ENCODE data around the gene UTP14A.

The UTP14A gene

GRCh38 chrX:129953881-129954280, 47.9 kb downstream of the UTP14A start:
- no peak for DNase-seq

DNA sequence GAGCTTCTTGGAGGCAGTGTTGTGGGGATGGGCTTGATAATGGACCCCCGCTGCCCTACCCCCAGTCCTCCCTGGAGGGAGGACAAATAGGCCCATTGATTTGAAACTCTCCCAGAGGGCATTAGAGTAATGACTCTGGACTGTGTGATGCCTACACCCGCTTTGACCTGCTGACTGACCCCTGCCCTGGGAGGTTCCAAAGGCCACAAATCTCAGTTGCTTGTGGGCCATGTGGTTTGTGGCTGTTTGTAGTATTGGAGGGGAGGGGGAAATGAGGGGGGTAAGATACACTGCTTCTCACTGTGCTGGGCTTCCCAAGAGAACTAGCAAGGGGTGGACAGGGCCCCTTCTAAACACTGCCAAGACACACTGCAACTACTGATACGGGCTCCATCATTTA, 48.8 kb downstream of the UTP14A start:
- DNase-seq = no peak

DNA sequence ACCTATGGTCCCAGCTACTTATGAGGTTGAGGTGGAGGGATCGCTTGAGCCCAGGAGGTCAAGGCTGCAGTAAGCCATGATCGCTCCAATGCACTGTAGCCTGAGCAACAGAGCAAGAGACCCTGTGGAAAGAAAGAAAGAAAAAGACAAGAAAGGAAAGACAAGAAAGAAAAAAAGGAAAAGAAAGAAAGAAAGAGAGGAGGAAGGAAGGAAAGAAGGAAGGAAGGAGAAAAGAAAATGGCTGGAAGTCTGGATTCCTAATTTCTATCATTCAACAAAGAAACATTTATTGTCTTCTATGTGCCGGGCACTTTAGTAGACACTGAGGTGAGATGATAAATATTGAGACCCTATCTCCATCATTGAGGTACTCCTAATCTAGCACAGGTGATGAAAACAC, 49.7 kb downstream of the UTP14A start:
- no peak for DNase-seq

DNA sequence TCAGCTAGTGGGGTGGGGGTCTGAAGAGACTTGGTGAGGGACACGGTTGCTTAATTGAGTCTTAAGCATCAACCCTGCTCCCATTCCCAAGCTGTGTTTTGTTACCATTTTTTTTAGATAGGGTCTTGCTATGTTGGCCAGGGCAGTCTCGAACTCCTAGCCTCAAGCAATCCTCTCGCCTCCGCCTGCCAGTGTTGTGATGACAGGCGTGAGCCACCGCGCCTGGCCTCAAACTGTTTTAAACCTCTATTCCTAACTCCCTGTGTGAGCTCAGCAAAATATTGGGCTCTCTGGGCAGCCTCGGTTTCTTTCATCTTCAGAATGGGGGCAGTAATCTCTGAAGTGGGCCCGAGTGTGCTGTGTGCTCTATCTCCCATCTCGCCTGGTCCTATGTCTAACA, 50.2 kb downstream of the UTP14A start:
- DNase-seq = no peak

DNA sequence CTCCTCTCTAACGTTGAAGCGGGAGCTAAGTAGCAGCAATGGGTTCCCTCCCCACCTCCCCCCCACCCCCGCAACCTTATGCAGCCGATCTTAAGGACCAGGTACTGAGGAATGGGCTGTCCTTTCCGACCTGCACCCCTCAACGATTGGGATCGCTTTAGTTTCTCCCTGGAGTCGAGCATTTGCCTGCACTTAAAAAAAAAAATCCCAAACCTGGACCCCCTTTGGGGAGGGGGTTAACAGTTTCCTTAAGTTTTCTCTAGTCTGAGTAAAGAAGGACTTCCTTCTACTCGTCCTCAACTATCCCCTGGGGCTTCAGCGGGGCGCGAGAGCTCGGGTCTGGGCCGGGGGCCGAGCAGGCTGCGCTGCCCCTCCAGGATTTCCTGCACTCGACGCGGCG, 50.8 kb downstream of the UTP14A start:
- DNase-seq = no peak

- DNase-seq = peak; percentile 83
Observed at GRCh38 chrX:129957241-129958082, 51.5 kb downstream of the UTP14A start.

- DNase-seq = no peak
Observed at GRCh38 chrX:129958083-129958465, 52.1 kb downstream of the UTP14A start.

DNA sequence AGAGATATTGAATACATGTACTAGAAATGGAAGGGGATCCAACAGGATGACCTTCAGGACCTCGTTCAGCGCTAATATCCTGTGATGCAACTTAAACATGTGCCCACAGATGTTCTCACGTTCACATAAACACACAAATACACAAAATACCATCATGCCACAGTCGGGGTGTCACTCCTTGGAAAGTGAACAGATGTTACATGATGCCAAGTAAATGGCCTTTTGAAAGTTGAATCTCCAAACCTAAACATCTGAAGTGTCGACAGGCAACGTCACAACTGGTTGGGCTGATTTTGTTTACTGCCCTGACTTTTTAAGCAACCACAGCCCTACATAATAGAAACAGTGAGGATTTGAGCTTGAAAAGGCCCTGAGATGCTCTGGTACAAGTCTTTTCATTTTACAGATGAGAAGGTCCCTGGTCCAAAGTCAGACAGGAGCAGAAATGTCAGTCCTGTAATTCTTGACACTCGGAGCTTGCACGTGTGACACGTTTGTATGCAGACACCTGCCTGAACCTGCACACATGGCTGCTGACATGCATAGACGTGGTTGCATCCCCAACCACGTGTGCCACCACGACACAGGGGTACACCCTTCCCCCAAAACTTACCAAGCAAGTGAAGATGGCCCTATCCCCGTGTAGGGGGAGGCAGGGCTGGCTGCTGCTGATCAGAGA, 53.0 kb downstream of the UTP14A start:
- DNase-seq = no peak

- DNase-seq = no peak
Observed at GRCh38 chrX:129959493-129959832, 53.5 kb downstream of the UTP14A start.

DNA sequence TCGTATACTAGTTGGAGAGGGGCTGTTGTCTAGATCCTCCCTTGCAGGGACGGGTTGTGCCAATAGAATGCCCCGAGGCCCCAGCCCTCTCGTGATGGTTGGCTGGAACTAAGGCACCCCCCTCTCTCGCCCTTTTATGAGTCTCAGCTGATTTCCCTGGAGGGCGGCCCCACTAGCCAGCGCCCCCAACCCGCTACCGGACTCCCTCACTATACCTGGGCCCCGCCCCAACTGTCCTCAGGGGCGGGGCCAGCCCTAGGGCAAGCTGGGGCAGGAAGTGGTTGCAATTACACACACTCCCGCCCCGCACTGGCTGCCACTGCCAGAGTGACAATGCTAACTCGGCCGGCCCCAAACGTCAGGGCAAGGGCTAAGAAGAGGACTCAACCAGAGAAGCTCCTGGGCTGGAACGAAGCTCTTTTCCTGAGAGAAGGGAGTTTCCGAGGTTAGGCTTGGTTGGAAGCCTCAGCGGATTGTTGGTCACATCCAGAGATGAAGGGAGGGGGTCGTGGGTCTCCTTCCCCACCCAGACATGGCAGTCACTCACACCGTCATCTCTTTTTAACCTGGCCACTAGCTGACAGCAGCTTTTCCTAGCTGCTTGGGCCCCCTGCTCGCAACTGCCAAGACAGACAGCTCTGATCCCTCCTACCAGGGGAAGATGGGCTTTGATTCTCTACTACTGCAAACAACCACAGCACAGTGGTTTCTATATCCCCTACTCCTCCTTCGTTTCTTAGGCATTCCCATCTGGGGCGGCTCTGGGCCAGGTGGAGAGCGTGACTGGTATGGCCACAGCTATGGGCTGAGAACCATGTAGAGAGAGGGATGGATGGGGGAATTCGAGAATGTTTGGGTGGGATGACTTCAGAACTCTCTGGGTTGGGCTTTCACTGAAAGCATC, 55.5 kb downstream of the UTP14A start:
- peak; percentile 90 for DNase-seq

GRCh38 chrX:129963729-129964128, 57.8 kb downstream of the UTP14A start:
- DNase-seq = no peak

- no peak for DNase-seq
Observed at GRCh38 chrX:129965166-129965565, 59.2 kb downstream of the UTP14A start.

GRCh38 chrX:129968968-129969367, 63.0 kb downstream of the UTP14A start:
- no peak for DNase-seq

DNA sequence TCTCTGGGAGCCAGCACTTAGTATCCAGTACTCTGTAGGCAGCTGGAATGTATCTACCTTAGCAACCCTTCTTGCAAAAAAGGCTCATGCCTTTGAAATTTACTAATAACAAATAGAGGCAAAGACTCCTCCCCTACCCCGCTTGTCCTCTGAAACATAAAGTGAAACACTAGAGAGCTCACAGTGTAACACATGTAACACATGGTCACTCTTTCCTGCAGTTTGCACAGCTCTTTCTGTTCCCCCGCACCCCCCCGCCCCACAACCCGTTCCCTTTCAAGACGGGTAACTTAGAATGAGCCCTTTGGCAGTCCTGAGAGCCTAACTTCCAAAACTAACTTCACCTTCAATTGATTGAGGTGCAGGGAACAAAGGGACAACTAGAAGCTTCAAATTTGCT, 70.5 kb downstream of the UTP14A start:
- peak; percentile 45 for DNase-seq
